Activated CD8-positive, alpha-beta T cell treated with anti-CD3 and anti-CD28 coated beads for 36 hours (primary cell): ENCODE data around the gene PSORS1C2. TPM values are rescaled to one million over a fixed set of nuclear protein-coding genes. Genes with fewer than 3 reads are reported as not detected.

Source experiments
- ATAC-seq: fragments of 200-7000 bp; cut with Tn5 transposase; one replicate; pipeline ENCODE4 v1.10.0; 2021; ENCODE audit warnings: mild to moderate bottlenecking, moderate library complexity
- CTCF ChIA-PET: fragments of 350-600 bp; sonication (Branson Sonifier 250); formaldehyde crosslinking; loops from one replicate; lab custom pipeline; 2021; ENCODE audit warnings: antibody characterized with exemption; lab: Charles Lee
- POLR2A ChIA-PET: fragments of 350-600 bp; sonication (Branson Sonifier 250); formaldehyde crosslinking; loops from one replicate; lab custom pipeline; 2021; ENCODE audit warnings: antibody characterized with exemption; lab: Charles Lee
- DNase-seq: peaks from one replicate; pipeline ENCODE4 v3.0.0-alpha.2; 2020
- H3K27ac Mint-ChIP-seq: one replicate; pipeline ENCODE4 v1.8.0; 2021; ENCODE audit warnings: mild to moderate bottlenecking, mixed read lengths
- H3K27me3 Mint-ChIP-seq: one replicate; pipeline ENCODE4 v1.8.0; 2021; ENCODE audit warnings: mixed read lengths
- H3K36me3 Mint-ChIP-seq: one replicate; pipeline ENCODE4 v1.8.0; 2021; ENCODE audit warnings: low read depth, mixed read lengths
- H3K4me1 Mint-ChIP-seq: one replicate; pipeline ENCODE4 v1.8.0; 2021; ENCODE audit warnings: low read depth, mixed read lengths
- H3K4me3 Mint-ChIP-seq: one replicate; pipeline ENCODE4 v1.8.0; 2021; ENCODE audit warnings: mild to moderate bottlenecking, moderate library complexity, mixed read lengths
- H3K9me3 Mint-ChIP-seq: one replicate; pipeline ENCODE4 v1.8.0; 2021; ENCODE audit warnings: mixed read lengths
- CTCF ChIP-seq: fragments of 200-600 bp; IDR thresholded peaks from one replicate; pipeline ENCODE4 v1.8.0; 2022; ENCODE audit warnings: antibody characterized with exemption, mild to moderate bottlenecking
- intact Hi-C: fragments of 100-400 bp; cut with micrococcal nuclease; formaldehyde crosslinking; loops from one replicate; pipeline ENCODE4 v1.10.0; 2022
- total RNA-seq, 2 experiments: library from RNA; stranded (reverse); gene quantifications; one replicate each; pipeline ENCODE4 v1.2.3, GENCODE V29; 2021

The PSORS1C2 gene
- total RNA-seq, 2 experiments from 2014 or later = not detected

- no peak for TF ChIP-seq CTCF
- ChIA-PET POLR2A (no interaction called here), CTCF (no interaction called here)
Observed at GRCh38 chr6:31114541-31114878, 24.4 kb downstream of the PSORS1C2 start, which contains the start of gene PSORS1C1. TSS of gene PSORS1C1 (plus strand) at chr6:31114800. CDS start at chr6:31129633, 14,833 bp downstream.

GRCh38 chr6:31113861-31114540, 24.9 kb downstream of the PSORS1C2 start:
- H3K4me1 Mint-ChIP-seq = no peaks in the 10 kb centered on the region
- no peak overlapping the region for H3K27ac Mint-ChIP-seq
- intact Hi-C loops = no loop called here
- no peak for ATAC-seq
- no peak overlapping the region for H3K4me3 Mint-ChIP-seq
- ChIA-PET CTCF (interaction anchor here (2.0 kb wide), 1 partner anchor 253 kb away, joined by 5 read pairs; no protein-coding TSS in a partner anchor), POLR2A (no interaction called here)
- no peaks in the 10 kb centered on the region for H3K9me3 Mint-ChIP-seq
- no peak for TF ChIP-seq CTCF
- no peak for DNase-seq
- no peaks in the 10 kb centered on the region for H3K36me3 Mint-ChIP-seq
- H3K27me3 Mint-ChIP-seq = no peaks in the 10 kb centered on the region

More at GRCh38 chr6:31114541-31114878, 24.4 kb downstream of the PSORS1C2 start, which contains the start of gene PSORS1C1:
- H3K4me1 Mint-ChIP-seq = no peaks in the 10 kb centered on the region
- no peaks in the 10 kb centered on the region for H3K27me3 Mint-ChIP-seq
- no peak within 1 kb of the TSS for H3K27ac Mint-ChIP-seq
- DNase-seq (no peak), ATAC-seq (no peak)
- intact Hi-C loops = no loop called here
- no peaks in the 10 kb centered on the region for H3K9me3 Mint-ChIP-seq
- H3K4me3 Mint-ChIP-seq = no peak within 1 kb of the TSS
- H3K36me3 Mint-ChIP-seq = no peaks in the 10 kb centered on the region

- ATAC-seq (no peak), DNase-seq (no peak)
- Mint-ChIP-seq H3K36me3 (no peaks in the 10 kb centered on the region), H3K4me1 (no peaks in the 10 kb centered on the region), H3K4me3 (no peak within 1 kb of the TSS), H3K27me3 (no peaks in the 10 kb centered on the region), H3K9me3 (no peaks in the 10 kb centered on the region), H3K27ac (no peak within 1 kb of the TSS)
- POLR2A ChIA-PET = no interaction called here
- CTCF ChIA-PET = interaction anchor here (2.0 kb wide), 2 partner anchors 17 to 254 kb away, joined by 5 to 6 read pairs; no protein-coding TSS in a partner anchor
- intact Hi-C loops = no loop called here
- TF ChIP-seq CTCF = no peak
Observed at GRCh38 chr6:31112478-31112877, 26.4 kb downstream of the PSORS1C2 start, which contains the start of gene C6orf15. TSS of gene C6orf15 (minus strand) at chr6:31112575. CDS start at chr6:31112555, 20 bp downstream.

- ChIA-PET POLR2A (no interaction called here), CTCF (interaction anchor here (2.0 kb wide), 1 partner anchor 17 kb away, joined by 6 read pairs; no protein-coding TSS in a partner anchor)
- no peak overlapping the region for H3K27ac Mint-ChIP-seq
- H3K36me3 Mint-ChIP-seq = no peaks in the 10 kb centered on the region
- intact Hi-C loops = no loop called here
- H3K4me1 Mint-ChIP-seq = peaks cover under 1% of the 10 kb centered on the region
- no peaks in the 10 kb centered on the region for H3K27me3 Mint-ChIP-seq
- H3K4me3 Mint-ChIP-seq = no peak overlapping the region
- ATAC-seq = no peak
- no peaks in the 10 kb centered on the region for H3K9me3 Mint-ChIP-seq
- DNase-seq = no peak
- no peak for TF ChIP-seq CTCF
Observed at GRCh38 chr6:31111712-31112111, 27.2 kb downstream of the PSORS1C2 start.

- intact Hi-C loops = no loop called here
- POLR2A ChIA-PET = no interaction called here
- ATAC-seq = no peak
Observed at GRCh38 chr6:31110825-31111582, 27.9 kb downstream of the PSORS1C2 start.

More at GRCh38 chr6:31110825-31111582, 27.9 kb downstream of the PSORS1C2 start:
- TF ChIP-seq CTCF = no peak
- Mint-ChIP-seq H3K36me3 (no peaks in the 10 kb centered on the region), H3K27me3 (no peaks in the 10 kb centered on the region), H3K27ac (no peak overlapping the region), H3K9me3 (no peaks in the 10 kb centered on the region), H3K4me3 (no peak overlapping the region), H3K4me1 (peaks cover 5% of the 10 kb centered on the region)
- CTCF ChIA-PET = interaction anchor here (0.9 to 2.0 kb wide), 2 partner anchors 18 to 31 kb away, joined by 4 to 6 read pairs; no protein-coding TSS in a partner anchor
- no peak for DNase-seq
